Stimulated activated CD4-positive, alpha-beta T cell treated with anti-CD3 and anti-CD28 coated beads, TNF-alpha, amount 100 ng/mL, for 24 hours (primary cell): ENCODE data around the gene CCDC175.

Experiments used
- DNase-seq, 3 experiments: peaks; one replicate each; pipeline ENCODE4 v3.0.0-alpha.2; 2020; ENCODE audit warnings: low read depth in 3 of 3

Gene CCDC175

DNA sequence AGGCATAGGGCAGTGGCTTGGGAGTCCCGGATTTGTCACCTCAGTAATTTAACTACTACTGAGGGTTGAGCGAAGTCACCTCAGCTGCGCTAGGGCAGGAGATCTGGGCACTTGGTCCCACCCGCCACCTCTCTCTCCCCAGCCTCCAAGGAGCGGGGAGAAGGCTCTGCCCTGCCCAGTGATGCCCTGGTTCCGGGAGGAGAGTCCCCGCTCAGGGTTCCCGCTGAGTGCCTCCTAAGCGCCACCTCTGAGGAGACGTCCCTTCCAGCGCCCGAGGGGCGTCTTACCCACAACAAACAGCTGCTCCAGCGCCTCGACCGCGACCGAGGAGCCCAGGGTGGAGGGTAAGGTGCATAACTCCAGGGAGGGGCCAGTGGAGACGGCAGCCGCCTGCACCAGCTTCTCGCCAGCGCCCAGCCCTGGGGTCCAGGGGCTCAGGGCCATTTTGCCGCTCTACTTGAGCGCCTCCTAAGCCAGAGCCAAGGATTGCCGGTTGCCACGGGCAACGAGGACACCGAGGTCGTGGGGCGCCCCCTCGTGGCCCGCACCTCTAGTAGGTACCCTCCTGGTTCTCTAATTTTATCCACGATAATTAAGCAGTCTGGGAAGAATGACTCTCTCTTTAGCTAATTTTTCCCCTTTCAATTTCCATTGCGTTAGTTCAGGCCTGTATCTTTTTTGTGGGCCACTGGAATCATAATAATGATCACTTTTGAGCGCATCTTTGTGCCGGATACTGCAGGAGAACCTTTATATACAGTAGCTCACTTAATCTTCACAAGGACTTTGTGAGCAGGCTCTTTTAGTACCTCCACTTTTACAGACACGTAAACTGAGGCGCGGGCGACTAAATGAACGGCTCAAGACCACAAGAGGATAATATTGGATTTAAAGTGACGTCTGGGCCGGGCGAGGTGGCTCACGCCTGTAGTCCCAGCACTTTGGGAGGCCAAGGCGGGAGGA is at the start of gene CCDC175:
TSS of gene CCDC175 (minus strand) at position 481 of the 963 bp plus-strand sequence. CDS start at position 444, 37 bp downstream.
- DNase-seq = peak; percentile 51 to 81 (median 66)

DNA sequence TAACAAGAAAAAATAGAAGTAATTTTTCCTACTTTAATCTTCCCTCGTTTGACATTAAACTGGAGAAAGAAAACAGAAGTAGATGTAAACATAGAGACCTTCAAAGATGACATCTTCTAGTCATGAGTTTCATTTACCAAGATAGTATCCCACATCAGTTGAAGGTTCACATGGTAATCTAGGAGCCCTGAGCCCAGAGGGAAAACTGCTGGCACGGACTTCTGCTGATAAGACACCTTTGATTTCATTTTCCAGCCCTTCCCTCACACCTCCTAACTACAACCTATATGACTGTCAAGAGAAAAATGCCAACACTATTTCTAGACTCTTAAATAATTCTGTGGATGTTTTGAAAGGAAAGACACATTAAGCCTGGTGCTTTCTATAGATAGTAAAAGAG is 46.0 kb upstream of the CCDC175 start:
- DNase-seq = no peak

DNA sequence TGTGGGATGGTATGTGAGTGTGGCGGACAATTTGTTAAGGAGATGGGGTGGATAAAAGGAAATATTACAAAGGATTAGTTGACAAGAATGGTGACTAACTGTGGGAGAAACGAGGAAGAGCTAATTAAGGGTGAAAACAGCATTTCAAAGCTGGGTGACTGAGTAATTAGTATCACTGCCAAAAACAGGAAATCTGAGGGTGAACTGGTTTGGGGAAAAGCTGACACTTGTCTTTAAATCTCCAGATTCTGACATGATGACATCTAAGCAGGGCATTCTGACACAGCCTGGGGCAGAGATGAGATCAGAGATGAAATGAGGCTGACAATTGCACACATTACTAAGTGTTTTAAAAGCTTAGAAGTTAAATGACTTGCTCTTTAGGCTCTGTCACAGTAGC is 42.4 kb upstream of the CCDC175 start:
- no peak for DNase-seq

DNA sequence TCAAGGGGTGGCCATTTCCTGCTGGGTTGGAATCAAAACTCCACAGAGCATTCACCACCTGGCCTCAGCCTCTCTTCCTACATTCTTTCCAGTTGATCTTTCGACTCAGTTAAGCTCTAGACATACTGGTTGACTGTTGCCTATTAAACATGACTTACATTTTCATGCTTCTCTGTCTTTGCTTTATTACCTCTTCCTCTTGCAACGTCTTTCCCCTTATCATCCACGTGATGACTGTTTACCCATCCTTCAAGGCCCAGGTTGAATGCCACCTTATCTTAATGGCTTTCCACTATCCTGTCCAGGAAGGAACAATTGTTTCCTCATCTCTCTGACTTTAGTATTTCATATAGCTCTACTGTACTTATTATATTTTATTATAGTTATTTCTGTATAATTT is 24.4 kb upstream of the CCDC175 start:
- DNase-seq = no peak

- no peak for DNase-seq
Measured at GRCh38 chr14:59600211-59600945, 23.8 kb upstream of the CCDC175 start.

DNA sequence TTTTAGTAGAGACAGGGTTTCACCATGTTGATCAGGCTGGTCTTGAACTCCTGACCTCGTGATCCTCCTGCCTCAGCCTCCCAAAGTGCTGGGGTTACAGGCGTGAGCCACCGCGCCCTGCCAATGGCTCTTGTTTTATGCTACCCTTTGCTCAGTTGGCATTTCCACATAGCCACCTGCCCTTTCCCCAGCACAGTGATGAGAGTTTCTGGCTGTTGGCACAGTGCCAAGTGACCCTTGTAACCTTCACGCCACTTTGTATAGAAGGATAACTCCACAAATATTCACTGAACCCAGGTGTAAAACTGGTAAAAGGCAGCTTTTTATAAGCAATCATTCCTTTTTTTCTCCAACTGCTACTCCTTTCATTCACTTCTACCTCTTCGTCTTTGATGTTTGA is 18.5 kb upstream of the CCDC175 start:
- no peak for DNase-seq

DNA sequence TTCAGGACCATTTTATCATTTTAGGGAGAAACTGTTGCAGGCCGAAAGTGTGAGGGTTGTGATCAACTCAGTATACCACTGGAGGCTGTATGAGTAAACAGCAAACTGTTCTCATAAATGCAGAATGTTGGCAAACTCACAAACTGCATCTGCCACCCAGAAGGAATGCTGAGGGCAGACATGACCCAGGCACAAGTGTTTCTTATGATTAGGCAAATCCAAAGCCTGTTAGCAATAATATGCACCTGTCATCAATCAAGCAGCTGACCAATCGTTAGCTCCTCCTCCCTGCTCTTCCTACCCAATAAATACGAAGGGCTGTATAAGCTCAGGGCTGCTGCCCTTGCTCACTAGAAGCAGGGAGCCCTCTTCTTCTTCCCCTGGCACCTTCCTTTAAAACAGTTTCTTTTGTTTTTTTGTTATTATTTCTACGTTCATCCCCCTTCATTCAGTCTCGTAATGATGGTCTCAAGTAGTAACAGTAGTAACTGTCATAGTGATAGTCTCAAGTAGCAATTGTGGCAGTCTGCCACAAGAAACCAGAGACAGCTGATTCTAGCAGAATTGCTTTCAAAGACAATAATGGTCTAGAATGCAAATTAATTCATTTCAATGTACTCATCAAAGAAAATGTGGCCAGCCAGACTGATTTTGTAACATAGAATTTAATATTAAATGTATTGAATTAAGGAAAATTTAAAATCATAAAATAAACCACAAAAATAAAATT is 15.2 kb upstream of the CCDC175 start:
- no peak for DNase-seq

DNA sequence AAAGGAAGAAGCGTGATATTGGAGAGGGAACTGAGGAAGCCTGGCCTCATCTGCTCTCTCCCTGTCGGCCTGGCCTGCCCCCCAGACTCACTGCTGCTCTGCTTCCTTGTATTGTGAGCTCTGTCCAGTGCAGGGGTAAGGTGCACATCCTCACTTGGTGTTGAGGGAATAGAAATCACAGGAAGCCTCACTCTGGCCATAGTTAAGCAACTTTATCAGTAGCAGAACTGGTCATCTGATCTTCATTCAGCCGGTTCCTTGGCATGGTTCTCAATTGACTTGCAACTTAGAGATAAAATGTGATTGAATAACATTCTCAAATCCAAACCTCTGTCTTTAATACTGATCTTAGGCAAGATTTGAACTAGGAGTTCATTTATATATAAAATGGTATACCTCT is 11.5 kb upstream of the CCDC175 start:
- DNase-seq = no peak

DNA sequence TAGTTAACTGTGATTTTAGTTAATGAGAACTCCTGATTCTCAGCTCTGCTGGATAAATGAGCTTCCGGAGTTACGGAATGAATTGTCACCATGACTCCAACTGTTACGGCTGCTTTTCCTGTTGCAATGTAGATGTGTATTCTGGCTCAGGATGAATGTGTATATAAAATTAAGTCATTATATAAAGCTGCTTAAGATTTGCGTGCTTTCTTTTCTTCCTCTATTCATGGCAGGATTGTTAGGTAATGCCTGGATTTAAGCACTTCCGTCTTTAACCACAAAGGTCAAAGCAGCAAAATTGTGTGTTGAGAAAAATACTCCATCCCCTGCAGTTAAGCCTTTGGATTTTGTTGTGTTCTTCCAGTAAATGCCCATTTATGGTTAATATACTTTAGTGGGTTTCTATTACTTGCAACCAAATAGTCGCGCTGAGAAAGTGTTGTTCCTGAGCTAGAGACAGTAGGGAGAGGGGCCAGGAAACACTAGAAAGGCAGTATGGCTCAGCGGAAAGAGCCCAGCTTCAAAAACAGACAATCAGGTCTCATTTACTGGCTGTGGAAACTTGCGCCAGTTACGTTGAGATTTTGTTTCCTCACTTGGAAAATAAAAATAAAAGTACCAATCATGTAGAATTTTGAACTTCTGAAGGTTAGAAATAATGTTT is 9.4 kb upstream of the CCDC175 start:
- DNase-seq = no peak

DNA sequence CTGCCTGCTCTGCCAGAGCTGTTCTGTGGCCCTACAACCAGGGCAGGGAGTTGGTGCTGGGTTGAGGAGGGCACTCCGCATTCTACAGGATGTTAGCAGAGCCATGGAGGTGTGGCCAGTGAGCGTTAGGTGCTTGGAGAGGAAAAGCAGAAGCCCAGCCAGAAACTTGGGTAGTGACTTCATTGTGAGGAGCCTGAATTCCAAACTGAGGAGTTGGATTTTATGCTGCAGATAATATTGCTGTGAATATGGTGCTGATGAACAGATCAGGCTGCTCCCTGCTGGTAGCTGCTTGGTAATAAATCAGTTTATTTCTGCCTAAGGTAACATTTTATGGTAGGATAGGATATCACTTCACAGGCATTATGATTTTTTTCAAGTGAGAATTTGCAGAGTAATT is 7.1 kb upstream of the CCDC175 start:
- DNase-seq = no peak

DNA sequence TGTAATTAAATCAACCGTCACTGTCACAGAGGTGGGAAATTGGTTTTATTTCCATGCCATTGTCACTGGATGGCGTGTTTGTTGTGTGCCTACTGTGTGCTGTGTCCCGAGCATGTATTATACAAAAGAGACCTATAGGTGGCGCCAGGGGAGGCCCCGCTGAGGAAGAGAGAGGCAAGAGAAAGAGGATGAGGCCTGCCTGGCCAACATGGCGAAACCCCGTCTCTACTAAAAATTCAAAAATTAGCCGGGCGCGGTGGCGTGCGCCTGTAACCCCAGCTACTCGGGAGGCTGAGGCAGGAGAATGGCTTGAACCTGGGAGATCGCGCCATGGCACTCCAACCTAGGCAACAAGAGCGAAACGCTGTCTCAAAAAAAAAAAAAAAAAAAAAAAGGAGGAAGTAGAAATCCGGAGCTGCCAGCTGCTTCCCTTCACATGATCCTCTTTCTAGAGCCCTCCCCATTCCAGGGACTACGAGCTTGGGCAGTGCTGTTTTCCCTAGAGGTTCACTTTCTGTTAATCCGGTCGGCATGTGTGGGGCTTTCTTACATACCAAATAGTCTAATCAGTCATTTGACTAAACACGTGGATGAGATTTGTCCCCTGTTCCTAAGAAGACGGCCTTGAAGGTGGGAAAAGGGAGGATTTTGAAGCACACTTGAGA is 6.4 kb upstream of the CCDC175 start:
- no peak for DNase-seq

DNA sequence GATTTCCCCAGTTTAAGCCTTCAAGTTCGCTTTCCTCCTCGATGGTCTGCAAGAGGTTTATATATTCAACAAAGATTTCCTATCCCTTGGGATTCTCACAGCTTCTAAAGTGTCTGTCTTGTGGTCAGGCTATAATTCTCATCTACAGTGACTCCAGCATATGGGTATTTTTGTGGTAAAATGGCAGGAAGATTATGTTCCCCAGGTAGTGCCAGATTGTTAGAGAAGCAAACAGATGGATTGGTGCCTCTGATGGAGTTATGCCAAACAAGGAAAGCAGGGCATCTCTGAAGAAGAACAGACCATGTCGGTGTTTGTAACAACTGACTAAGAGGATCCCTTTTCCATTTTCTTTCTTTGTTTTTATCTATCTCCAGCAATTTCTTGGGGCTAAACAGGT is 5.5 kb upstream of the CCDC175 start:
- DNase-seq = no peak

DNA sequence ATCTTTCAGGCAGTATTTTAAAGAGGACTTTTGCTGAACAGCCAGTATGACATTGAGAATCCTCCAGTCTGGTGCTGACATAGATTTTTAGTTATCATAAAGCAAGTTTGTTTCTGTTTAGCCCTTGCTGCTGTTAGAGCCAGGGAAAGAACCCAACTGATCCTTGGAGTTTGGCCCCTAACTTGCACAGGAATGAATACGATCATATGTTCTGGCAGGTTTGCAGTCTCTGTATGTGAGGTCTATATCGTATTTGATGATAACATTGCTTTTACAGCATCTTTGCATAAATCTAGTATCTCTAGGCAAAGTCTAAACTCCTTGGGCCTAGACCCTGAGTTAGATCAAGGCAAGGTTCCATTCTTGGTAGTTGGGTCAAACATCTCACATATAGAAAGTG is 4.3 kb upstream of the CCDC175 start:
- no peak for DNase-seq

DNA sequence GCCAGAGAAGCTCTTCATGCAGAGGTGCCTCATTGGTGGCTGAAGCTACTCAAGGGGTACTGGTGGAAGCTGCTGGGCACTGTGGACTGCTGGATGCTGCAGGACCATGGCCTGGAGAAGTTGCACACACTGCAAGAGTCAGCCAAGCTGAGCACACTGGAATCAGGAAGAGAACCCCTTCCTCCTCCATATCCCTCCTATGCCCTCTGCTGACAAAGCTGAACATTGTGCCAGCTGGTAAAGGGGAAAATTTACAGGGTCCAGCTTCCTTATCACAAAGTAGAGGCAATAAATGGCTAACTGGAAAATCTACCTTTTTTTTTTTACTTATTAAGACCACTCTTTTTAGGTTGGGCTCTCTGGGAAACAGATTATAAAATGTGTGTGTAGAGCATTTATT is 6.5 kb downstream of the CCDC175 start:
- no peak for DNase-seq

DNA sequence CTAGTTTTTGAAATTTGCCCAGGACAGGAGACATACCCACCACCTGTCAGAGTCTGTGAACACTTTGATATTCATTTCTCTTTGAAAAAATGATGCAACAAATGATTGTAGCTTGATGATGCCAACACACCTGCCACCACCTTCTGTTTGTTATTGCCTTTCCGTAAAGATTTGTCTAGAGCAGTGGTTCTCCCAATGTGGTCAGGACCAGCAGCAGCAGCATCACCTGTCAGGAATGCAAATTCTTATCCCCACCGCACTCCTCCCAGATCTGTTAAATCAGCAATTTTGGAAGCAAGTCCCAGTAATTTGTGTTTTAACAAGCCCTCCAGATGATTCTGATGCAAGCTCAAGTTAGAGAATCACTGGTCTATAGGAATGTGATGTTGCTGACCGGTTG is 9.9 kb downstream of the CCDC175 start:
- DNase-seq = no peak

DNA sequence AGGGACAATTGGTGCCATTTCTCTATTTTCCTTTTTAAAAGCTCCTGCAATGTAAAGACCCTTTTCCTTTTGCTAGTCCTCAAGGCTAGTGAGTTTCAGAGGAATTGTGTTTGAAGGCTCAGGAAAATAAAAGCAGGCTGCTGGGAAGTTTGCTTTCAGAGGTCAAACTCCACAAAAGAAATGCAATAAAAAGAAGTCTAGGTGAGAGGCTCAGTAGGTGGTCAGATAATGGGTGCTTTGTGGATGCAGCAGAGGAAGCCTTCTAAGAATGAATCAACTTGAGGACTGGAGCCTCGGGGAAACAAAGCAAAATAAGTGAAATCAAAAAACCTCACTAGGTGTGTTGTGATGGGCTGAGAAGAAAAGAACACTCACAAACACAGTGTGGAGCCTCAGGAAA is 10.3 kb downstream of the CCDC175 start:
- DNase-seq = no peak

GRCh38 chr14:59565087-59565486 is 11.5 kb downstream of the CCDC175 start:
- DNase-seq = no peak

GRCh38 chr14:59564366-59564765 is 12.2 kb downstream of the CCDC175 start:
- no peak for DNase-seq

DNA sequence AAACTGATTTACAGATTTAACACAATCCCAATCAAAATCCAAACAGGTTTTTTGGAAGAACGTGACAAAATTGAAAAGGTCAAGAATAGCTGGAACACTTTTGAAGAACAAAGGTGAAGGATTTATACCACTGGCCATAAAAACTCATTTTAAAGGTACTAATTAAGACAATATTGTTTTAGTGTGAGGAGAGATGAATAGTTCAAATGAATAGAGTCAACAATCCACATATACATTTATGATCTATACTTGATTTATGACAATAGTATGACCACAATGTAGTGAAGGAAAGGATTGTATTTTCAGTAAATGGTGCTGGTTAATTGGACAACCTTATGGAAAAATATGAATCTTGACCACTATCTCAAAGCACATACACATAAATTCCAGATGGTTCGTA is 29.3 kb downstream of the CCDC175 start:
- no peak for DNase-seq

GRCh38 chr14:59543873-59544272 is 32.7 kb downstream of the CCDC175 start:
- DNase-seq = no peak

GRCh38 chr14:59541731-59542130 is 34.9 kb downstream of the CCDC175 start:
- DNase-seq = no peak
